ENCODE measurements around the gene SLC6A12. TPM values are rescaled to one million over a fixed set of nuclear protein-coding genes. Genes with fewer than 3 reads are reported as not detected.
A peak's percentile ranks its signal among the peaks of the same experiment; 100 is the strongest.

The SLC6A12 gene
- total and polyA plus RNA-seq, 2 donors from 2014 or later = 45.6 to 130 TPM

DNA sequence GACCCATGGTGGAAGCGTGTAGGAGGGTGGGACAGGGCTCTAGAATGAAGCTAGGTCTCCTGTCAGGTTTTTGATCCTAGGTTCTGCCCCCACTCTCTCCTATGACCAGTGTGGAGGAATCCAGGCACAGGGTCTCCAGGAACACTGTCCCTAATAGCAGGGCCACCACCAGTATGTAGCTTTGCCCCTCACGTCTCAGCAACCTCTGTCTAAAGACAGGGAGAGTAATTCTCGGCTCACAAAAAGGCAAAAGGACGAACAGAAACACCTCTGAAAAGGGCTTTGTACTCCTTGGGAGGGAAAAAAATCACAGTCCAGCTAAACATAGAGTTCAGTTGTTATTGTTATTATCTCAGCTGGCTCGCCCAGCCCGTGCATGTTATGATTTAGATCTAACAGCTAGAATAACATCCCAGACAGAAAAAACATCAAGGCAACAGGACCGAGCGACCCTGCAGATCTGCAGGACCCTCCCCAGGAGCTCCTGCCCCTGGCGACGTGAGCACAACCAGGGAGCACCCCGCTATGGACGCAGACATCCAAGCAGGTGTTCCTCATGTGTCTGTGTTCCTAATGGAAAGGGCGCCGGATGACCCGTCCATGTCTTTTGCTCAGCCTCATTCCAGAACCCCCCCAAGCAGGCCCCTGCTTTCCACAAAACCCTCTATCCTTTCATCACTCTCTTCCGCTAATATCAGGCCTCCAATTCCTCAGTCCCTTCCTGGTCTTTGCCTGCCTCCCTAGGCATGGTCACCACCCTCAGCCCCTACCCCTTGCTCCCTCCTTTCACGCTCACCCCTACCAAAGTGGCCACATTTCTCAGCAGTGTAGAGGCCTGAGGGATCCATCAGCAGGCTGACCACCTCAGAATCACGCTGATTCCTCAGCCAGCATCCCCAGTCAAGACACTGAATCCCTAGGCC is 14.2 kb upstream of the SLC6A12 start:
- TF ChIP-seq, protein P1, sequence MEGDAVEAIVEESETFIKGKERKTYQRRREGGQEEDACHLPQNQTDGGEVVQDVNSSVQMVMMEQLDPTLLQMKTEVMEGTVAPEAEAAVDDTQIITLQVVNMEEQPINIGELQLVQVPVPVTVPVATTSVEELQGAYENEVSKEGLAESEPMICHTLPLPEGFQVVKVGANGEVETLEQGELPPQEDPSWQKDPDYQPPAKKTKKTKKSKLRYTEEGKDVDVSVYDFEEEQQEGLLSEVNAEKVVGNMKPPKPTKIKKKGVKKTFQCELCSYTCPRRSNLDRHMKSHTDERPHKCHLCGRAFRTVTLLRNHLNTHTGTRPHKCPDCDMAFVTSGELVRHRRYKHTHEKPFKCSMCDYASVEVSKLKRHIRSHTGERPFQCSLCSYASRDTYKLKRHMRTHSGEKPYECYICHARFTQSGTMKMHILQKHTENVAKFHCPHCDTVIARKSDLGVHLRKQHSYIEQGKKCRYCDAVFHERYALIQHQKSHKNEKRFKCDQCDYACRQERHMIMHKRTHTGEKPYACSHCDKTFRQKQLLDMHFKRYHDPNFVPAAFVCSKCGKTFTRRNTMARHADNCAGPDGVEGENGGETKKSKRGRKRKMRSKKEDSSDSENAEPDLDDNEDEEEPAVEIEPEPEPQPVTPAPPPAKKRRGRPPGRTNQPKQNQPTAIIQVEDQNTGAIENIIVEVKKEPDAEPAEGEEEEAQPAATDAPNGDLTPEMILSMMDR (IDR thresholded peaks at IDR 0.05; ENCODE audit: borderline replicate concordance, extremely low read depth, insufficient read depth) = no peak
- no peak overlapping the region for H3K27ac ChIP-seq (ENCODE audit: low read depth in 2 of 2, low read length in 2 of 2)
- intact Hi-C loops (cut with DNase I) = no loop called here
- H3K4me3 ChIP-seq (ENCODE audit: low read length in 3 of 3) = no peak overlapping the region
- no peaks in the 10 kb centered on the region for H3K27me3 ChIP-seq (ENCODE audit: control insufficient read depth, insufficient read depth, low read length)
- FAIRE-seq (no peak), DNase-seq (peak in 2 of 5 donors; percentile 30 to 40)
- peaks cover 0 to 4% (median 0%) of the 10 kb centered on the region in 3 donors for H3K4me1 ChIP-seq (ENCODE audit: control insufficient read depth in 2 of 3, insufficient read depth in 2 of 3, low read depth in 1 of 3, low read length in 3 of 3)
- no peaks in the 10 kb centered on the region for H3K9me3 ChIP-seq (ENCODE audit: control insufficient read depth in 2 of 3, insufficient read depth in 1 of 3, low read length in 3 of 3)
- peaks cover 0 to 31% (median 2%) of the 10 kb centered on the region in 3 donors for H3K36me3 ChIP-seq (ENCODE audit: control insufficient read depth in 2 of 3, insufficient read depth in 3 of 3, low read length in 3 of 3)
- H3K9ac ChIP-seq (ENCODE audit: low read length in 3 of 3) = no peak overlapping the region

DNA sequence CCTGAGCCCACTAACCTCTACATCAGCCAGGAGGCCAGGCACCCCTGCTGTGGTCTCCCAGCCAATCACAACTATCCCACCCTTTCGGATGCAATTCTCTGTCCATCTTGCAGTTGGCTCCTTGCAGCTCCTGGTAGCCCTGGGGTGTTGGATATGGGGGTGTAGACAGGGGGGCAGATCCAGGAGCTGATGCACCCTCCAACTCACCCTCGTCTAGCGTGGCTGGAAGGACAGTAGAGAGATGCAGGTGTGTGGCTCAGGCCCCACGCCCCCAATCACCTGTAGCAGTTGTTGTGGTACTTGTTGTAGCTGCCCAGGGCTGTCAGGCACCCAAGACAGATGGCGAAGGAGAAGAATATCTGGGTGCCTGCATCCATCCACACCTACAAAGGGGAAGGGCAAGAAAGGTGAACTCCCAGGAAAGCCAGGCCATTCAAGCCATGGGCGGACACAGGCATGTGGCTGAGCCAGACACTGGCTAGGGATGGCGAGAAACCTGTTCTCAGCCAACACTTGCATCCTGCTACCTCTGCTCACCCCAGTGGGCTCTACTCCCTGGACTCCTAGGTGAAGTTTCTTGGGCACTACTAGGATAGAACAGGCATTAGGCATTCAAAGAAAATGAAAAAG is 13.4 kb upstream of the SLC6A12 start:
- no peak overlapping the region for H3K27ac ChIP-seq (ENCODE audit: low read depth in 2 of 2, low read length in 2 of 2)
- TF ChIP-seq, protein P1 (IDR thresholded peaks at IDR 0.05; ENCODE audit: borderline replicate concordance, extremely low read depth, insufficient read depth) = no peak
- no peak overlapping the region for H3K4me3 ChIP-seq (ENCODE audit: low read length in 3 of 3)
- H3K9me3 ChIP-seq (ENCODE audit: control insufficient read depth in 2 of 3, insufficient read depth in 1 of 3, low read length in 3 of 3) = no peaks in the 10 kb centered on the region
- H3K9ac ChIP-seq (ENCODE audit: low read length in 3 of 3) = no peak overlapping the region
- peaks cover 0 to 4% (median 0%) of the 10 kb centered on the region in 3 donors for H3K4me1 ChIP-seq (ENCODE audit: control insufficient read depth in 2 of 3, insufficient read depth in 2 of 3, low read depth in 1 of 3, low read length in 3 of 3)
- H3K36me3 ChIP-seq (ENCODE audit: control insufficient read depth in 2 of 3, insufficient read depth in 3 of 3, low read length in 3 of 3) = peaks cover 0 to 31% (median 5%) of the 10 kb centered on the region in 3 donors
- FAIRE-seq (no peak), DNase-seq (peak in 1 of 5 donors; percentile 24)
- intact Hi-C loops (cut with DNase I) = no loop called here
- no peaks in the 10 kb centered on the region for H3K27me3 ChIP-seq (ENCODE audit: control insufficient read depth, insufficient read depth, low read length)

DNA sequence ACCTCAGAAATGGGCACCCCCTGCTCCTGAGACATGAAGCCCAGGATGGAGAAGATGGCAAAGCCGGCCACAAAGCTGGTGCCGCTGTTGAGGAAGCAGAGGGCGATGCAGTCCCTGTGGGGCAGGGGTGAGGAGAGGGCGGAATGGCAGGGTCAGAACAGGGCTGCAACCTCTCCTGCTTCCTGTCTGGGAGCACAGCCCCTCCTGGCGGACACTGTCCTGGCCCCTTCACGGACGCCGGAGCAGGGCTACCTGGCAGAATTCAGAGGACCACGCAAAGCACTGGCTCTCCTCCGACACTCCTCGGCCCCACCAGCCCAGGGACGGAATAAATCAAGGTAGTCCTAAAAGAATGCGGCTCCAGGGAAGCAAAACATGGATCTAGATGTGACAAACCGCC is 12.4 kb upstream of the SLC6A12 start:
- H3K4me3 ChIP-seq (ENCODE audit: low read length in 3 of 3) = no peak overlapping the region
- H3K9ac ChIP-seq (ENCODE audit: low read length in 3 of 3) = no peak overlapping the region
- H3K9me3 ChIP-seq (ENCODE audit: control insufficient read depth in 2 of 3, insufficient read depth in 1 of 3, low read length in 3 of 3) = no peaks in the 10 kb centered on the region
- peaks cover 0 to 4% (median 3%) of the 10 kb centered on the region in 3 donors for H3K4me1 ChIP-seq (ENCODE audit: control insufficient read depth in 2 of 3, insufficient read depth in 2 of 3, low read depth in 1 of 3, low read length in 3 of 3)
- H3K36me3 ChIP-seq (ENCODE audit: control insufficient read depth in 2 of 3, insufficient read depth in 3 of 3, low read length in 3 of 3) = peaks cover 0 to 24% (median 5%) of the 10 kb centered on the region in 3 donors
- no peak overlapping the region for H3K27ac ChIP-seq (ENCODE audit: low read depth in 2 of 2, low read length in 2 of 2)
- intact Hi-C loops (cut with DNase I) = no loop called here
- DNase-seq = no peak
- TF ChIP-seq, protein P1 (IDR thresholded peaks at IDR 0.05; ENCODE audit: borderline replicate concordance, extremely low read depth, insufficient read depth) = no peak
- FAIRE-seq = no peak
- H3K27me3 ChIP-seq (ENCODE audit: control insufficient read depth, insufficient read depth, low read length) = no peaks in the 10 kb centered on the region
